Stomach (tissue), 4 donors: ENCODE results near the gene EPPIN.

Experiments used
- CTCF ChIP-seq, 7 experiments: fragments of 450-650 bp in 4 of 7; fragments of 200-600 bp in 3 of 7; sonication (generic) in 3 of 7; IDR thresholded peaks; one replicate each; pipeline ENCODE4 v1.5.1; 2016 to 2019; ENCODE audit warnings: antibody characterized with exemption in 7 of 7, control low read depth in 2 of 7, mild to moderate bottlenecking in 1 of 7
- EP300 ChIP-seq: sonication (generic); formaldehyde crosslinking; IDR thresholded peaks from one replicate; pipeline ENCODE4 v1.6.1; 2017; ENCODE audit warnings: antibody characterized with exemption
- POLR2A ChIP-seq, 4 donors: fragments of 450-650 bp; IDR thresholded peaks; one replicate each; pipeline ENCODE4 v1.6.1; 2016; ENCODE audit warnings: antibody characterized with exemption in 4 of 4, control low read depth in 2 of 4, mild to moderate bottlenecking in 1 of 4, moderate library complexity in 1 of 4
- POLR2AphosphoS5 ChIP-seq, 3 donors: sonication (generic); formaldehyde crosslinking; IDR thresholded peaks; one replicate each; pipeline ENCODE4 v1.6.1; 2016; ENCODE audit warnings: antibody characterized with exemption in 3 of 3

GRCh38 chr20:45515147-45515913 lies 31.9 kb downstream of the EPPIN start, which contains the start of gene SPINT3:
- TF ChIP-seq CTCF (IDR thresholded peaks at IDR 0.05) (no peak), POLR2AphosphoS5 (IDR thresholded peaks at IDR 0.05) (no peak), POLR2A (IDR thresholded peaks at IDR 0.05) (no peak), EP300 (no peak)
